Peyer's patch (tissue), 4 donors: Measurements from ENCODE around the gene FAM200B. TPM values are rescaled to one million over a fixed set of nuclear protein-coding genes. Genes with fewer than 3 reads are reported as not detected.

Experiments used
- DNase-seq, 3 donors: peaks; one replicate each; pipeline ENCODE4 v3.0.0-alpha.2; 2017 to 2019
- H3K27ac ChIP-seq, 4 donors: fragments of 200-600 bp; sonication (generic); one replicate each; pipeline ENCODE4 v1.5.1; 2016 to 2019
- H3K27me3 ChIP-seq, 2 donors: fragments of 200-600 bp; sonication (generic); one replicate each; pipeline ENCODE4 v1.5.1; 2019
- H3K36me3 ChIP-seq, 3 donors: fragments of 200-600 bp; sonication (generic); one replicate each; pipeline ENCODE4 v1.5.1; 2016 to 2019
- H3K4me1 ChIP-seq, 4 donors: fragments of 200-600 bp; sonication (generic); one replicate each; pipeline ENCODE4 v1.5.1; 2016 to 2019
- H3K4me3 ChIP-seq, 4 donors: fragments of 200-600 bp; sonication (generic); 1 replicate in 3 of 4; 2 replicates in 1 of 4; pipeline ENCODE4 v1.5.1; 2016 to 2019; ENCODE audit warnings: mild to moderate bottlenecking in 1 of 4
- H3K9me3 ChIP-seq, 4 donors: fragments of 200-600 bp; sonication (generic); one replicate each; pipeline ENCODE4 v1.5.1; 2016 to 2019; ENCODE audit warnings: mild to moderate bottlenecking in 1 of 4
- CTCF ChIP-seq, 6 experiments: fragments of 450-650 bp in 4 of 6; fragments of 200-600 bp in 2 of 6; sonication (generic) in 1 of 6; IDR thresholded peaks; one replicate each; pipeline ENCODE4 v1.5.1; 2017 to 2019; ENCODE audit warnings: antibody characterized with exemption in 6 of 6, mild to moderate bottlenecking in 3 of 6, moderate library complexity in 1 of 6
- POLR2A ChIP-seq, 2 donors: fragments of 450-650 bp; IDR thresholded peaks; one replicate each; pipeline ENCODE4 v1.5.1; 2017; ENCODE audit warnings: antibody characterized with exemption in 2 of 2, mild to moderate bottlenecking in 2 of 2, moderate library complexity in 2 of 2
- total RNA-seq, 4 donors: library from RNA; depleted of rRNA; stranded (reverse); fragments of >200 nt; gene quantifications; one replicate each; pipeline ENCODE4 v1.1.0, GENCODE V29; 2016

The FAM200B gene
- total RNA-seq, 4 donors from 2014 or later = 15.1 to 59.4 (median 33.9) TPM

- H3K27me3 ChIP-seq = no peaks in the 10 kb centered on the region
- H3K4me3 ChIP-seq = no peak overlapping the region
- no peak overlapping the region for H3K27ac ChIP-seq
These were observed 4.7 kb upstream of the FAM200B start for GRCh38 chr4:15676899-15677298.

GRCh38 chr4:15677507-15677988, 4.1 kb upstream of the FAM200B start:
- H3K27me3 ChIP-seq = no peaks in the 10 kb centered on the region
- peak in 1 of 3 donors; percentile 62 for DNase-seq
- H3K4me1 ChIP-seq = no peaks in the 10 kb centered on the region
- H3K27ac ChIP-seq = peak overlapping the region in 1 of 4 donors; percentile 37
- no peak overlapping the region for H3K4me3 ChIP-seq
- no peaks in the 10 kb centered on the region for H3K9me3 ChIP-seq
- no peaks in the 10 kb centered on the region for H3K36me3 ChIP-seq
- no peak for TF ChIP-seq POLR2A (IDR thresholded peaks at IDR 0.05)
- peak in 2 of 6 experiments; percentile 21 to 24 for TF ChIP-seq CTCF (IDR thresholded peaks at IDR 0.05)

More at GRCh38 chr4:15676899-15677298, 4.7 kb upstream of the FAM200B start:
- Histone ChIP-seq H3K4me1 (no peaks in the 10 kb centered on the region), H3K9me3 (no peaks in the 10 kb centered on the region), H3K36me3 (no peaks in the 10 kb centered on the region)
- no peak for DNase-seq
- no peak for TF ChIP-seq CTCF (IDR thresholded peaks at IDR 0.05)
- TF ChIP-seq POLR2A (IDR thresholded peaks at IDR 0.05) = no peak

- TF ChIP-seq POLR2A (IDR thresholded peaks at IDR 0.05) (no peak), CTCF (IDR thresholded peaks at IDR 0.05) (no peak)
- no peaks in the 10 kb centered on the region for H3K27me3 ChIP-seq
- H3K9me3 ChIP-seq = no peaks in the 10 kb centered on the region
- peak overlapping the region; percentile 58 to 83 (median 68) for H3K4me3 ChIP-seq
- H3K27ac ChIP-seq = peak overlapping the region; percentile 73 to 96 (median 88)
- peaks cover 0 to 17% (median 0%) of the 10 kb centered on the region in 4 donors for H3K4me1 ChIP-seq
- DNase-seq = no peak
- peaks cover 0 to 1% (median 0%) of the 10 kb centered on the region in 3 donors for H3K36me3 ChIP-seq
These were observed 608 bp upstream of the FAM200B start for GRCh38 chr4:15681067-15681371.

GRCh38 chr4:15682242-15683142, 865 bp downstream of the FAM200B start:
- Histone ChIP-seq H3K4me1 (peaks cover 0 to 17% (median 0%) of the 10 kb centered on the region in 4 donors), H3K4me3 (peak overlapping the region; percentile 58 to 83 (median 68)), H3K36me3 (peaks cover 0 to 15% (median 0%) of the 10 kb centered on the region in 3 donors), H3K27me3 (no peaks in the 10 kb centered on the region), H3K9me3 (no peaks in the 10 kb centered on the region), H3K27ac (peak overlapping the region; percentile 73 to 96 (median 88))
- TF ChIP-seq POLR2A (IDR thresholded peaks at IDR 0.05) = no peak
- TF ChIP-seq CTCF (IDR thresholded peaks at IDR 0.05) = no peak
- DNase-seq = no peak

- H3K27ac ChIP-seq = peak overlapping the region in 1 of 4 donors; percentile 87
- peaks cover 0 to 17% (median 0%) of the 10 kb centered on the region in 4 donors for H3K4me1 ChIP-seq
- no peaks in the 10 kb centered on the region for H3K27me3 ChIP-seq
- no peak for DNase-seq
- TF ChIP-seq CTCF (IDR thresholded peaks at IDR 0.05) = no peak
- TF ChIP-seq POLR2A (IDR thresholded peaks at IDR 0.05) = no peak
- peaks cover 0 to 21% (median 0%) of the 10 kb centered on the region in 3 donors for H3K36me3 ChIP-seq
- peak overlapping the region in 2 of 4 donors; percentile 71 to 83 for H3K4me3 ChIP-seq
- H3K9me3 ChIP-seq = no peaks in the 10 kb centered on the region
These were observed 1.5 kb downstream of the FAM200B start for GRCh38 chr4:15683143-15683495.
